ENCODE results near the gene RPL15. TPM values are rescaled to one million over a fixed set of nuclear protein-coding genes. Genes with fewer than 3 reads are reported as not detected.

The RPL15 gene
- total and polyA plus RNA-seq, 2 of the 8 experiments (the other 6 are each of a cell fraction or from before 2014, with no cell fraction given): 2,819 to 6,473 TPM

DNA sequence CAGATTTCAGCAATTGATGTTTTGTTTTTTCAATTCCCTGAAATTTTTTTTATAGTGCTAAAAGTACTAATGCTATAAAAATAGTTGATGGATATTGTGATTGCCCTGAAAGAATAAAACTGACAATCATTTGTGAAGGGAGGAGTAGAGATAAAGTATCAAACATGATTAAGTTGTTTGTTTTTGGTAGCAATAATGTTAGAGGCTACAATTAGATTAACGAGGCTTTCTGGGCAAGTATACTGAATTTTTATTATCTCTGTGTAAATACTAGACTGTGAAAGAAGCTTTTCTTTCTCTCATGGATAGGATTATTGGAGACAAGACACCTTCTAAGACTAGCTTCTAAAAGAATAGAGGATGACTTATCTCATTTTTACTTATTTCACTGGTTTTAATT is 43.7 kb downstream of the RPL15 start:
- no peaks in the 10 kb centered on the region for H3K27me3 ChIP-seq (replicated peaks in 1 of 4; ENCODE audit: control insufficient read depth in 3 of 4, extremely low read depth in 1 of 4, insufficient read depth in 3 of 4, low read length in 3 of 4)
- H4K20me1 ChIP-seq (replicated peaks in 1 of 2; ENCODE audit: control insufficient read depth in 1 of 2, insufficient read depth in 2 of 2, low read length in 2 of 2): peaks cover 0 to 2% of the 10 kb centered on the region in 2 experiments
- H3K4me3 ChIP-seq (ENCODE audit: extremely low read depth in 1 of 4, insufficient read depth in 2 of 4, low read depth in 3 of 4, low read length in 4 of 4): no peak overlapping the region
- H2AFZ ChIP-seq (ENCODE audit: low read length): no peak overlapping the region
- H2AK5ac ChIP-seq (ENCODE audit: low read depth, low read length): no peak overlapping the region
- H3K9me3 ChIP-seq (ENCODE audit: insufficient read depth in 2 of 2, low read depth in 1 of 2, low read length in 1 of 2): no peaks in the 10 kb centered on the region
- ChIA-PET CTCF (ENCODE audit: partially characterized antibody) (interaction anchor here (2.4 kb wide), 1 partner anchor 14 kb away, joined by 6 read pairs; no protein-coding TSS in a partner anchor), POLR2A (ENCODE audit: partially characterized antibody) (interaction anchor here (1.2 kb wide), 1 partner anchor 13 kb away, joined by 3 read pairs; no protein-coding TSS in a partner anchor)
- H2BK15ac ChIP-seq (ENCODE audit: low read length): no peak overlapping the region
- FAIRE-seq (no peak), DNase-seq (ENCODE audit: low read depth in 1 of 2, low spot score in 2 of 2) (no peak)
- no peaks in the 10 kb centered on the region for H3K23me2 ChIP-seq (ENCODE audit: low read depth, low read length)
- TF ChIP-seq RNF2 (IDR thresholded peaks at IDR 0.05; ENCODE audit: borderline replicate concordance, low read depth, low read length, missing control alignments, poor library complexity, severe bottlenecking) (no peak), RBBP5 (IDR thresholded peaks at IDR 0.05; ENCODE audit: borderline replicate concordance, low read depth, low read length) (no peak), BACH1 (IDR thresholded peaks at IDR 0.05; ENCODE audit: low read length) (no peak), ZNF274 (IDR thresholded peaks at IDR 0.05; ENCODE audit: borderline replicate concordance, extremely low read depth, low read length) (no peak), RFX5 (IDR thresholded peaks at IDR 0.05; ENCODE audit: borderline replicate concordance, low read depth, low read length) (no peak), BCL11A (IDR thresholded peaks at IDR 0.05; ENCODE audit: low read depth in 2 of 2, low read length in 2 of 2) (no peak)
- TF ChIP-seq, protein P1, sequence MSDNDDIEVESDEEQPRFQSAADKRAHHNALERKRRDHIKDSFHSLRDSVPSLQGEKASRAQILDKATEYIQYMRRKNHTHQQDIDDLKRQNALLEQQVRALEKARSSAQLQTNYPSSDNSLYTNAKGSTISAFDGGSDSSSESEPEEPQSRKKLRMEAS (IDR thresholded peaks at IDR 0.05): no peak
- no peak overlapping the region for H3K4me2 ChIP-seq (ENCODE audit: insufficient read depth in 1 of 2, low read depth in 2 of 2, low read length in 2 of 2)
- H2BK120ac ChIP-seq (replicated peaks; ENCODE audit: low read depth, low read length): no peak overlapping the region
- H3K79me1 ChIP-seq (ENCODE audit: low read depth, low read length): no peaks in the 10 kb centered on the region
- H2BK20ac ChIP-seq (ENCODE audit: low read length): no peak overlapping the region
- no peak overlapping the region for H3K23ac ChIP-seq (ENCODE audit: insufficient read length)
- H3K36me3 ChIP-seq (ENCODE audit: control insufficient read depth in 2 of 4, insufficient read depth in 4 of 4, low read length in 3 of 4): peaks cover 0 to 52% (median 9%) of the 10 kb centered on the region in 4 experiments; a peak in 6 of 8 replicates
- H3K4me1 ChIP-seq (replicated peaks in 1 of 4; ENCODE audit: control insufficient read depth in 3 of 4, insufficient read depth in 4 of 4, low read length in 3 of 4): no peaks in the 10 kb centered on the region
- H4K5ac ChIP-seq (ENCODE audit: insufficient read length, low read depth, low read length): no peak overlapping the region
- WGBS, 2 experiments (ENCODE audit: extremely low coverage in 1 of 2, insufficient coverage in 1 of 2, insufficient read length in 1 of 2, insufficient replicate concordance in 2 of 2, low coverage in 1 of 2, low lambda C conversion rate in 2 of 2, missing lambda C conversion rate in 1 of 2): 92% methylated on average over 1 of the region's 1 CpG; no CpG with 5 or more reads in 1 of the 2 experiments
- H3K56ac ChIP-seq (replicated peaks; ENCODE audit: insufficient read length, low read depth, low read length): no peak overlapping the region
- no peak overlapping the region for H3K9ac ChIP-seq (replicated peaks in 1 of 4; ENCODE audit: extremely low read depth in 1 of 4, low read depth in 3 of 4, low read length in 3 of 4)
- H3K14ac ChIP-seq (ENCODE audit: insufficient read length): no peak overlapping the region
- no peak overlapping the region for H4K91ac ChIP-seq (replicated peaks; ENCODE audit: insufficient read length, low read length)
- no peak overlapping the region for H2BK5ac ChIP-seq (ENCODE audit: low read depth, low read length)
- H3K79me2 ChIP-seq (ENCODE audit: control insufficient read depth in 1 of 2, insufficient read depth in 2 of 2, low read length in 2 of 2): peaks cover 0 to 14% of the 10 kb centered on the region in 2 experiments; a peak in 2 of 4 replicates
- no peak overlapping the region for H3K27ac ChIP-seq (ENCODE audit: low read depth, low read length)
- H2BK12ac ChIP-seq (ENCODE audit: low read depth, low read length): no peak overlapping the region
- H3K4ac ChIP-seq (replicated peaks; ENCODE audit: insufficient read length, low read depth, low read length): no peak overlapping the region
- H3K18ac ChIP-seq (ENCODE audit: extremely low read depth, low read length): no peak overlapping the region
- H4K8ac ChIP-seq (ENCODE audit: extremely low read depth, insufficient read depth, low read length): no peak overlapping the region

Data from H1 (cell line).